Left ventricle myocardium inferior (tissue), 1 donor: ENCODE data around the gene MMP14. TPM values are rescaled to one million over a fixed set of nuclear protein-coding genes. Genes with fewer than 3 reads are reported as not detected.

ENCODE experiments used
- DNase-seq: peaks from one replicate; pipeline ENCODE4 v3.0.0-alpha.2; 2020
- H3K27ac ChIP-seq: fragments of 200-600 bp; replicated peaks from 2 replicates; pipeline ENCODE4 v1.8.0; 2021
- H3K27me3 ChIP-seq: fragments of 200-600 bp; 2 replicates; pipeline ENCODE4 v1.8.0; 2021; ENCODE audit warnings: low read depth
- H3K36me3 ChIP-seq: fragments of 200-600 bp; 2 replicates; pipeline ENCODE4 v1.8.0; 2021
- H3K4me1 ChIP-seq: fragments of 200-600 bp; 2 replicates; pipeline ENCODE4 v1.8.0; 2021
- H3K4me3 ChIP-seq: fragments of 200-600 bp; 2 replicates; pipeline ENCODE4 v1.8.0; 2021; ENCODE audit warnings: mild to moderate bottlenecking, moderate library complexity
- H3K9me3 ChIP-seq: fragments of 200-600 bp; replicated peaks from 2 replicates; pipeline ENCODE4 v1.8.0; 2021
- CTCF ChIP-seq: fragments of 200-600 bp; IDR thresholded peaks from 2 replicates; pipeline ENCODE4 v1.8.0; 2021; ENCODE audit warnings: antibody characterized with exemption, mild to moderate bottlenecking, borderline replicate concordance
- intact Hi-C: fragments of 100-400 bp; cut with micrococcal nuclease; formaldehyde crosslinking; loops from one replicate; pipeline ENCODE4 v1.11.0; 2022
- total RNA-seq: library from RNA; stranded (reverse); fragmentation: NEBNext Ultra II Directional; extraction: Animal tissue kit (Norgen Biotek cat#: 25700); gene quantifications from one replicate; pipeline ENCODE4 v1.2.1, GENCODE V29; 2021
- donor health status: DM: no; HTN: yes; CAD: no; lungs with severe emphysema.

MMP14 gene
- total RNA-seq, 1 donor from 2014 or later: 22.1 TPM

DNA sequence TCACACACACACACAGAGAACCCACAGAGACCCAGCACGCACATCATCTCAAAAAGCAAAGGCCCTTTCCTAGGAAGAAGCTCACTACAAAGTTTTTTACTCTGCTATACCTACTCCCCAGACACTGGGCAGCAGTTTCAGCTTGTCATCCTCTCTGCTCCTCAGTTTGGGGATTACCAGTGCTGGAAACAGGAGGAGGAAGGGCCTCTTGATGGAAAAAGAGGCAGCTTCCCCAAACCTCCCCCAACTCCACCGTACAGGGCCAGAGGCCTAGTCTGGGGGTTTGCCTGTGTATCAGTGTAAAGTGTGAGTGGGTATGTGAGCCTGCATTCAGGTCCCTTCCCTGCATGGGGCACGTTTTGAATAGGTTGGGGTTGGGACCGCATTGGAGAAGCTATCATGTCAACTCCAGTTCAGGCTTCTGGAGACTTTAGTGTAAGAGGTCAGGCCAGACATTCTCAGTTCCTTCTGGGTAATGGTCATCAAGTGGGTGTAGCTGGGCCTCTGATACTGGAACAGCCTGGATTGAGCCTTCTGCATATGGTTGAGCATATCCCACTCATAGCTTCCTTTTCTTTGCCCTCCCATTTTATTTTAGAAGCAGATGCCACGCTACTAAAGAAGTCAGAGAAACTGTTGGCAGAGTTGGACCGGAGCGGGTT is 47.8 kb downstream of the MMP14 start:
- H3K4me1 ChIP-seq: peaks cover 20% of the 10 kb centered on the region
- no peak overlapping the region for H3K4me3 ChIP-seq
- no peak overlapping the region for H3K27ac ChIP-seq
- H3K9me3 ChIP-seq: no peaks in the 10 kb centered on the region
- H3K27me3 ChIP-seq: peaks cover 19% of the 10 kb centered on the region
- TF ChIP-seq CTCF: no peak
- intact Hi-C loops: no loop called here
- no peak for DNase-seq
- peaks cover 3% of the 10 kb centered on the region for H3K36me3 ChIP-seq

DNA sequence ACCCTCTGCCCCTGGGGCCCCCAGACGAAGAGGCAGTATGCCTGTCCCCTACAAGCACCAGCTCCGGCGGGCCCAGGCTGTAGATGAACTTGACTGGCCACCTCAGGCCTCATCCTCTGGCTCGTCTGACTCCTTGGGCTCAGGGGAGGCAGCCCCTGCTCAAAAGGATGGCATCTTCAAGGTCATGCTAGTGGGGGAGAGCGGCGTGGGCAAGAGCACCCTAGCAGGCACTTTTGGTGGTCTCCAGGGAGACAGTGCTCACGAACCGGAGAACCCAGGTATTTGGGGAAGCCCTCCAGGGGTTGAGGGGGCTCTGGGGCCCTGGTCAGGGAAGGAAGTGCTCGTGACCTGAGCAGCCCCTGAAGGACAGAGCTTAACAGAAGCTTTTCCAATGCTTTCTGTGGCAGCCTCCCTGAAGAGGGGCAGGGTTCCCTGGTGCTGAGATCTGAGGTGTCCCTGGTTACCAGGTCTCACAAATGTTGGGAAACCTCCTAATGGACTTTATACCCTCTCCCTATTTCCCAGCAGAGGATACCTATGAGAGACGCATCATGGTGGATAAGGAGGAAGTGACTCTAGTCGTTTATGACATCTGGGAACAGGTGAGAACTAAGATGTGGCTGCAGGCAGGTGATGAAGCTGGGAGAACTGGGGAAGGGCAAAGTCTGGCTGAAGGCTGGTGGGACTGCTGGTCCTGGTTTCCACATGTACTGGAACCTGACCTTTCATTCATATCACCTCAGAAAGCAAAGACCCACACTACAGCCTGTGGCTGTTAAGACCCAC is 48.5 kb downstream of the MMP14 start:
- TF ChIP-seq CTCF: no peak
- Histone ChIP-seq H3K36me3 (no peaks in the 10 kb centered on the region), H3K4me1 (peaks cover 20% of the 10 kb centered on the region), H3K27ac (no peak overlapping the region), H3K4me3 (no peak overlapping the region), H3K27me3 (peaks cover 19% of the 10 kb centered on the region), H3K9me3 (no peaks in the 10 kb centered on the region)
- DNase-seq: no peak
- intact Hi-C loops: no loop called here

GRCh38 chr14:22885975-22886374 is 49.6 kb downstream of the MMP14 start:
- DNase-seq: no peak
- no peak for TF ChIP-seq CTCF
- H3K36me3 ChIP-seq: no peaks in the 10 kb centered on the region
- intact Hi-C loops: no loop called here
- H3K27me3 ChIP-seq: peaks cover 19% of the 10 kb centered on the region
- peaks cover 20% of the 10 kb centered on the region for H3K4me1 ChIP-seq
- H3K4me3 ChIP-seq: peak overlapping the region; percentile 72
- H3K9me3 ChIP-seq: no peaks in the 10 kb centered on the region
- H3K27ac ChIP-seq: no peak overlapping the region

- Histone ChIP-seq H3K4me3 (peak overlapping the region; percentile 72), H3K4me1 (peaks cover 20% of the 10 kb centered on the region), H3K36me3 (no peaks in the 10 kb centered on the region), H3K27ac (peak overlapping the region; percentile 48), H3K9me3 (no peaks in the 10 kb centered on the region), H3K27me3 (peaks cover 19% of the 10 kb centered on the region)
- peak; percentile 71 for DNase-seq
- peak; percentile 6 for TF ChIP-seq CTCF
- intact Hi-C loops: no loop called here
Observed at GRCh38 chr14:22886500-22887259, 50.3 kb downstream of the MMP14 start.

DNA sequence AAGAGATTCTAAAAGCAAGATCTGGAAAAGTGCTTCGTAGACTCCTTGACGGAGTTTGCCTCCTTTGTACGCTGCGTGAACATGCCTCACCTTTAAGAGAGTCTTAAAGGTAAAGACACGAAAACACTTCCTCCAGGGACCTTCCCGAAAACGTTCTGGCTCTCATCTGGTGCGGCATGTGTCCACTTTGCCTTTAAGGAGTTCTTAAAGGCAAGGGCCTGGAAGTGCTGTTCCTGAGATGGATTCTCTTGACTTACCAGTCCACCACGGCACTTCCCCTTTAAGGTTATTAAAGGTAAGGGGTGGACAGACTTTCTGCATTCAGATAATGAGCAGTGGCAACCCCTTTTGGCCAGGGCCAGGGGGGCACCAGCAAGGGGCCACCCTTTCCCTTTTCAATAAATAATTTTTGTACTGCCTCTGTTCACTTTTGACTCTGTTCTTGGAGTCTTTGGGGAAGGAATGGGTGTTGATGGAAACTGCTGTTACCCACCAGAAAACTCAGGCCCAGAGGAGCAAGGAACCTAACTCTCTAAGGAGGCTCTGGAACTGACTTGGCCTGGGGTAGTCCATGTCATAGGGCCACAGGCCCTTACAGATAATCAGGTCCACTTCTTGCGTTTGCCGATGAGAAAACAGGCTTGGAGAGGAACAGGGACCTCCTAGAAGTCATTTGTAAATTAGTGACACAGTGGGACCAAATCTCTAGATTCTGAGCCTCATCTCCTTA is 51.0 kb downstream of the MMP14 start:
- Histone ChIP-seq H3K4me3 (peak overlapping the region; percentile 72), H3K27me3 (peaks cover 19% of the 10 kb centered on the region), H3K4me1 (peaks cover 20% of the 10 kb centered on the region), H3K36me3 (no peaks in the 10 kb centered on the region), H3K9me3 (no peaks in the 10 kb centered on the region), H3K27ac (peak overlapping the region; percentile 48)
- no peak for TF ChIP-seq CTCF
- intact Hi-C loops: no loop called here
- no peak for DNase-seq
